Measurements from ENCODE around the gene RASA3.

GRCh38 chr13:114043421-114044053 is 88.9 kb downstream of the RASA3 start:
- TF ChIP-seq CTCF (IDR thresholded peaks at IDR 0.05; ENCODE audit: low read length) (no peak), EZH2phosphoT487 (IDR thresholded peaks at IDR 0.05; ENCODE audit: low read length) (no peak), EZH2 (optimal IDR thresholded peaks at IDR 0.05; ENCODE audit: low read depth, low read length) (no peak)

All from MM.1S (cell line).